Measurements from ENCODE around the gene AADAT. TPM values are rescaled to one million over a fixed set of nuclear protein-coding genes. Genes with fewer than 3 reads are reported as not detected.

Gene AADAT
- total and polyA plus RNA-seq, 4 donors: 3.8 to 16.1 (median 12.4) TPM

GRCh38 chr4:170080496-170080895, 9.3 kb downstream of the AADAT start:
- DNase-seq (ENCODE audit: low spot score): no peak
- peaks cover 0 to 26% (median 11%) of the 10 kb centered on the region in 4 donors for H3K36me3 ChIP-seq (ENCODE audit: control insufficient read depth in 4 of 4, insufficient read depth in 3 of 4, low read depth in 1 of 4, low read length in 3 of 4)
- H3K4me3 ChIP-seq (ENCODE audit: low read depth in 1 of 3, low read length in 3 of 3): no peak overlapping the region
- no peaks in the 10 kb centered on the region for H3K9me3 ChIP-seq (ENCODE audit: control insufficient read depth in 4 of 4, low read length in 3 of 4)
- 78% methylated on average over 3 of the region's 3 CpGs for WGBS
- TF ChIP-seq ZBTB33 (IDR thresholded peaks at IDR 0.05): no peak
- TF ChIP-seq EGR1 (IDR thresholded peaks at IDR 0.05; ENCODE audit: low read depth in 2 of 2): no peak
- no peak for TF ChIP-seq TAF1 (conservative IDR thresholded peaks at IDR 0.05)
- no peak for TF ChIP-seq CTCF (IDR thresholded peaks at IDR 0.05; ENCODE audit: low read depth, low read length, missing input control)
- no peak for TF ChIP-seq HNF4G (IDR thresholded peaks at IDR 0.05)
- H3K27ac ChIP-seq (ENCODE audit: low read depth in 1 of 2, low read length in 2 of 2): no peak overlapping the region
- no peak overlapping the region for H3K9ac ChIP-seq (ENCODE audit: low read depth in 1 of 2, low read length in 2 of 2)
- H3K4me1 ChIP-seq (ENCODE audit: control insufficient read depth in 4 of 4, insufficient read depth in 4 of 4, low read length in 3 of 4): no peaks in the 10 kb centered on the region
- no peaks in the 10 kb centered on the region for H3K27me3 ChIP-seq (ENCODE audit: control insufficient read depth in 4 of 4, insufficient read depth in 4 of 4, low read length in 3 of 4)

DNA sequence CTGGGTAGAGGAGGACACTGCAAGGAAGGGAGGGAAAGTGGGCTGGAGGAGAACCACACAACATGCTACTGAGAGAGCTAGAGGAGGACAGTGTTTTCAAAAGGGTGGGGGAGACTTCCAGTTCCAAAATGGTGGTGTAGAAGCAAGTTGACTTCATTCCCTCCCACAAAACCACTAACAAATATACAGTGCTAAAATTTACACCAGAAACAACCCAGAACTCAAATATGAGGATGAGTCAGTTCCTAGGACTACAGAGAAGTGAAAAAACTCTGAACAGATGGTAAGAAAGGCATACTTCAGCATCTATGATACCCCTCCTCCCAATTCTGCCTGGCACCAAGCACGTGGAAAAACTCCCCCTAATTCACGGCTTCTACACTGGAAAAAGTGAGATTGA, 9.8 kb downstream of the AADAT start:
- Histone ChIP-seq H3K4me3 (ENCODE audit: low read depth in 1 of 3, low read length in 3 of 3) (no peak overlapping the region), H3K27me3 (ENCODE audit: control insufficient read depth in 4 of 4, insufficient read depth in 4 of 4, low read length in 3 of 4) (no peaks in the 10 kb centered on the region), H3K4me1 (ENCODE audit: control insufficient read depth in 4 of 4, insufficient read depth in 4 of 4, low read length in 3 of 4) (no peaks in the 10 kb centered on the region), H3K27ac (ENCODE audit: low read depth in 1 of 2, low read length in 2 of 2) (no peak overlapping the region), H3K9me3 (ENCODE audit: control insufficient read depth in 4 of 4, low read length in 3 of 4) (no peaks in the 10 kb centered on the region), H3K36me3 (ENCODE audit: control insufficient read depth in 4 of 4, insufficient read depth in 3 of 4, low read depth in 1 of 4, low read length in 3 of 4) (peaks cover 0 to 26% (median 11%) of the 10 kb centered on the region in 4 donors), H3K9ac (ENCODE audit: low read depth in 1 of 2, low read length in 2 of 2) (no peak overlapping the region)
- DNase-seq (ENCODE audit: low spot score): no peak
- no peak for TF ChIP-seq ZBTB33 (IDR thresholded peaks at IDR 0.05)
- TF ChIP-seq GABPA (IDR thresholded peaks at IDR 0.05 in 1 of 2, conservative IDR thresholded peaks at IDR 0.05 in 1 of 2): no peak
- 93% methylated on average over 2 of the region's 2 CpGs for WGBS

DNA sequence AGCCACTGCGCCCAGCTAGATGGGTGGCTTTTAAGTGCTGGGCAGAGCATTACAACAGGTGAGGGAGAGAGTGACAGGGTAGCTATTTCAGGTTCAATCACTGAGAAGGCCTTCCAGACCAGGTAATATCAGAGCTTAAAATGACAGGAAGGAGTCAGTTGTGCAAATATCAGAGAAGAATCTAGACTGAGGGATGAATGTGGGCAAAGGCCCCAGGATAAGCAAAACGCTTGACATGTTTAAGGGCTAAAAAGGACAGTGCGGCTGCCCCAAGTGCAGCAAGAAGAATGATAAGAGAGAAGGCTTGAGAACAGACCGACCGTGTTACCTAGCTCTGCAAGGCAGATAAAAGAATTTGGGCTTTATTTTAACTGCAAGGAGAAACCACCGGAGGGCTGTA, 18.6 kb downstream of the AADAT start:
- Histone ChIP-seq H3K27ac (ENCODE audit: low read depth in 1 of 2, low read length in 2 of 2) (no peak overlapping the region), H3K9me3 (ENCODE audit: control insufficient read depth in 4 of 4, low read length in 3 of 4) (no peaks in the 10 kb centered on the region), H3K9ac (ENCODE audit: low read depth in 1 of 2, low read length in 2 of 2) (no peak overlapping the region), H3K4me3 (ENCODE audit: low read depth in 1 of 3, low read length in 3 of 3) (no peak overlapping the region), H3K36me3 (ENCODE audit: control insufficient read depth in 4 of 4, insufficient read depth in 3 of 4, low read depth in 1 of 4, low read length in 3 of 4) (peaks cover 0 to 12% (median 5%) of the 10 kb centered on the region in 4 donors), H3K4me1 (ENCODE audit: control insufficient read depth in 4 of 4, insufficient read depth in 4 of 4, low read length in 3 of 4) (peaks cover 3 to 29% (median 11%) of the 10 kb centered on the region in 4 donors), H3K27me3 (ENCODE audit: control insufficient read depth in 4 of 4, insufficient read depth in 4 of 4, low read length in 3 of 4) (no peaks in the 10 kb centered on the region)
- WGBS: 96% methylated on average over 6 of the region's 6 CpGs
- no peak for TF ChIP-seq RAD21 (IDR thresholded peaks at IDR 0.05)
- TF ChIP-seq REST (IDR thresholded peaks at IDR 0.05): no peak
- no peak for TF ChIP-seq GABPA (IDR thresholded peaks at IDR 0.05 in 1 of 2, conservative IDR thresholded peaks at IDR 0.05 in 1 of 2)
- no peak for TF ChIP-seq CTCF (IDR thresholded peaks at IDR 0.05; ENCODE audit: low read depth, low read length, missing input control)
- no peak for TF ChIP-seq RXRA (IDR thresholded peaks at IDR 0.05)
- TF ChIP-seq NR2F2 (IDR thresholded peaks at IDR 0.05): no peak
- no peak for TF ChIP-seq TAF1 (conservative IDR thresholded peaks at IDR 0.05)
- no peak for DNase-seq (ENCODE audit: low spot score)

Data from liver (tissue), 9 donors.